AG10803 (cell line): ENCODE data around the gene MOCOS.
"Not testable (repeated sequence)": the region's sequence is repeated elsewhere in the genome, so short reads cannot be mapped to it uniquely, and the experiment has no call there.

ENCODE experiments used
- DNase-seq: peaks from one replicate; pipeline ENCODE4 v3.0.0; 2010; ENCODE audit warnings: low read depth
- H3K4me3 ChIP-seq: 2 replicates; pipeline ENCODE4 v1.5.1; 2011; ENCODE audit warnings: mild to moderate bottlenecking, low read length, control low read depth
- TF ChIP-seq, protein P1 (sequence below): conservative IDR thresholded peaks from 2 replicates; pipeline ENCODE4 v1.5.1; 2011; ENCODE audit warnings: mild to moderate bottlenecking, low read length, control low read depth, inconsistent platforms

Gene MOCOS

DNA sequence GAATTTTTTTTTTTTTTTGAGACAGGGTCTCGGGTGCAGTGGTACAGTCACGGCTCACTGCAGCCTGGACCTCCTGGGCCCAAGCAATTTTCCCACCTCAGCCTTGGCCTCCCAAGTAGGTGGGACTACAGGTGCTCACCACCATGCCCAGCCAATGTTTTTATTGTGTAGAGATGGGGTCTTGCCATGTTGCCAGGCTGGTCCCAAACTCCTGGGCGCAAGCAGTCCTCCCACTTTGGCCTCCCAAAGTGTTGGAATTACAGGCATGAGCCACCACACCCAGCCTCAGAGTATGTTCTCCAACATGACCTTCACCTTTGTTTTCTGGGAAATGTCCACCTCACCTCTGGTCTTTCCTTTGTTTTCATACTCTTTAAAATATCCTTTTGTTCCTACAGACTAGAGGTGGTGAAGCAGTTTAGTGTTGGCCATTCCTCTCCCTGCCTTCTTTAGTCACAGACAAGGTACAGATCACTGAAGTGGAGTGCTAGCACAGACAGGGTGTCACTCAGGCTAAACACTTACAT is 19.5 kb upstream of the MOCOS start:
- no peak overlapping the region for H3K4me3 ChIP-seq
- no peak for DNase-seq
- TF ChIP-seq, protein P1, sequence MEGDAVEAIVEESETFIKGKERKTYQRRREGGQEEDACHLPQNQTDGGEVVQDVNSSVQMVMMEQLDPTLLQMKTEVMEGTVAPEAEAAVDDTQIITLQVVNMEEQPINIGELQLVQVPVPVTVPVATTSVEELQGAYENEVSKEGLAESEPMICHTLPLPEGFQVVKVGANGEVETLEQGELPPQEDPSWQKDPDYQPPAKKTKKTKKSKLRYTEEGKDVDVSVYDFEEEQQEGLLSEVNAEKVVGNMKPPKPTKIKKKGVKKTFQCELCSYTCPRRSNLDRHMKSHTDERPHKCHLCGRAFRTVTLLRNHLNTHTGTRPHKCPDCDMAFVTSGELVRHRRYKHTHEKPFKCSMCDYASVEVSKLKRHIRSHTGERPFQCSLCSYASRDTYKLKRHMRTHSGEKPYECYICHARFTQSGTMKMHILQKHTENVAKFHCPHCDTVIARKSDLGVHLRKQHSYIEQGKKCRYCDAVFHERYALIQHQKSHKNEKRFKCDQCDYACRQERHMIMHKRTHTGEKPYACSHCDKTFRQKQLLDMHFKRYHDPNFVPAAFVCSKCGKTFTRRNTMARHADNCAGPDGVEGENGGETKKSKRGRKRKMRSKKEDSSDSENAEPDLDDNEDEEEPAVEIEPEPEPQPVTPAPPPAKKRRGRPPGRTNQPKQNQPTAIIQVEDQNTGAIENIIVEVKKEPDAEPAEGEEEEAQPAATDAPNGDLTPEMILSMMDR, result no peak

DNA sequence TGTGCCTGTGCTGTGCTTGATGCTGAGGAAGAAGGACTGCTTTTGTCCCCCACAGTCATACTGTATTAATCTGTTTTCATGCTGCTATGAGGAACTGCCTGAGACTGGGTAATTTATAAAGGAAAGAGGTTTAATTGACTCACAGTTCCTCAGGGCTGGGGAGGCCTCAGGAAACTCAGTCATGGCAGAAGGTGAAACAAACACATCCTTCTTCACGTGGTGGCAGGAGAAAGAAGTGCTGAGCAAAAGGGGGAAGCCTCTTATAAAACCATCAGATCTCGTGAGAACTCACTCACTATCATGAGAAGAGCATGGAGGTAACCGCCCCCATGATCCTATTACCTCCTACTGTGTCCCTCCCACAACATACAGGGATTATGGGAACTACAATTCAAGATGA is 19.0 kb upstream of the MOCOS start:
- not testable (repeated sequence) for DNase-seq

DNA sequence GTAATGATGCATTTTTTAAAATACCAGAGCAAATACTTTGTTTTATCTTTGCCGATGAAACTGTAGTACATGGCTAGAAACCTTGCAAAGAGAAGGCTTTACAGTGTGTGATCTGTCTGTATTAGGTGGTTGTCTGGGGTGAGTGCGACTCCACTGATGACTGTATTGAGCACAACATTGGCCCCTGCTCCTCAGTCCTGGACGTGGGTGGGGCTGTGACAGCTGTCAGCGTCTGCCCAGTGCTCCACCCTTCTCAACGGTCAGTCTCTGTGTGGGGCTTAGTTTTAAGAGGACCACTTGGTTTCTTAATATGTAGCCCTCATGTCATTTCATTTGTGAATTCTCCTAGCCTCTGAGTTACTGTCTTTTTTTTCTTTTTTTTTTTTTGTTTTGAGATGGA is 17.4 kb upstream of the MOCOS start:
- DNase-seq, result no peak
- no peak overlapping the region for H3K4me3 ChIP-seq
- TF ChIP-seq, protein P1, result no peak

More for the DNA sequence above, 19.0 kb upstream of the MOCOS start:
- not testable (repeated sequence) for H3K4me3 ChIP-seq

DNA sequence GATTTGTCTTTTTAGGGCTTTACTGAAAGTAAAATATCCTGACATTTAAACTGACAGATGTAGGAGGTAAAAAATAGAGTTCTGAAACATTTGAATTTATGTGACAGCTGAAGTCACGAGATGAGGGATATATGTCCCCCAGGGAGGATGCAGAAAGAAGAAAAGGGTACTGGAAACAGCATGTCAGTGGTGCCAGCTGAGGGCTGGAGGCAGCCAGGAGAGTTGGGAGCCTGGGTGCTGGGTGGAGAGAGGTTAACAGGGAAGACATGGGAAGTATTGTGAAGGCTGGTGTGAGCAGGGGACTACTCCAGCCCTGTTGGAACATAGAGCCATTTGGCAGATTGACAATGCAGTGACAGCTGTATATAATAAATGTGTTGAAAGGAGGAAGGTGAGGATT is 11.8 kb upstream of the MOCOS start:
- no peak for DNase-seq
- TF ChIP-seq, protein P1, result no peak

DNA sequence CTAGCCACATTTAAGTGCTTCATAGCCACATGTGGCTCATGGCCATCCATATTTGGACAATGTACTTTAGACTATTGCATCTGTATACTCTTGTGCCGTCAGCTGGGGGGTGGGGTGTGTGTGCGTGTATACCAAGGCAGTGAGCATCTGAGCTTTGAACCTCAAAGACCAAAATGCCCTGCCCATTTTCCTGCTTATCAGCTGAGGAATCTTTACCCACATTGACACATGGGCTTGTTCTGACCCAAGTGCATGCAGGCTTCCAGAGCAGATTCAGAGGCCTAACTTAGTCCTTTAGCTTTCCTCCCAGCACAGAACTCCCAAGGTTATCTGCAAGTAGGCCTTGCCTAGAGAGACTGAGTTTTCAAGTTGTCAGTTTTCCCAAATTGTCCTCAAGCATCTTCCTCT is 11.1 kb upstream of the MOCOS start:
- TF ChIP-seq, protein P1, result no peak
- no peak for DNase-seq
- no peak overlapping the region for H3K4me3 ChIP-seq

More for the DNA sequence above, 11.8 kb upstream of the MOCOS start:
- H3K4me3 ChIP-seq, result no peak overlapping the region

DNA sequence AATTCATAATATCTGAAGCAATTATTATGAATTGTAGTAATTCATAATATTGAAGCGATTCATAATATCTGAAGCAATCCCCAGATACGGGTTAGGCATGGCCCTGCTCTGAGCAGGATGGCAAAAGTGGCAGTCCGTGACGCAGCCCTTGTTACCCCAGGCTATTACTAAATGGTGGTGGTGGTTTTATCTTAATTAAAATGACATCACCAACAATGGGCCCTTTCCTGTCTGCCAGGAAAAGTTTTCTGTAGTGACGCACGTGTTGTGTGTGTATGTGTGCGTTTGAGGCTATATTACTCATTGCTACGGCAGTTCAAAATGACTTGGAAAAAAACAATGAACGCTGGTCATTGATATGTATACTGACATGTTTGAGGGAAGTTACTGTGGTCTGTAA is 10.6 kb upstream of the MOCOS start:
- no peak overlapping the region for H3K4me3 ChIP-seq
- peak; percentile 57 for DNase-seq
- TF ChIP-seq, protein P1, result no peak

DNA sequence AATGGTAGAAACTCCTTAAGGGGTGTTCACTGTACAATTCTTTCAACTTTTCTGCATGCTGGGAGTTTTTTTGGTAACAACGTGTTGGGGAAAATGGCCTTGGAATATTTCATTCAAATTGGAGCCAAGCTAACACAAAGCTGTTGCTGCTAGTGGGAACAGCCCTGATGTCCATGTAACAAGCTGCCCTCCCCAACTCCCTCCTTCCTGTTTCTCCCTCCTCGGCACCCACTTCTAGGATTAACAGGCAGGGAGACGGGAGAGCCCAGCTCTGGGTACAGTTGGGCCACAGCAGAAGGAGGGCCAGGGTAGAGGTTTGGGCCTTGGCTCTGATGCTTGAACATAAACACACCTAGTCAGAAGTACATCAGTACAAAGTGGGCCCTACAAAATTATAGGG is 9.4 kb upstream of the MOCOS start:
- H3K4me3 ChIP-seq, result no peak overlapping the region
- TF ChIP-seq, protein P1, result no peak
- DNase-seq, result no peak
